AG04449 (cell line): Measurements from ENCODE around the gene ETV7.
A peak's percentile ranks its signal among the peaks of the same experiment; 100 is the strongest.

Source experiments
- CTCF ChIA-PET: fragments of 350-600 bp; formaldehyde crosslinking; extraction: SDS; loops from one replicate; lab custom pipeline; 2021; ENCODE audit warnings: antibody characterized with exemption; lab: Yijun Ruan, JAX
- POLR2A ChIA-PET: fragments of 400-600, 350-600 bp; formaldehyde crosslinking; extraction: SDS; loops from one replicate; lab custom pipeline; 2020; ENCODE audit warnings: antibody characterized with exemption, inconsistent platforms; lab: Yijun Ruan, JAX
- DNase-seq: peaks from one replicate; pipeline ENCODE4 v3.0.0-alpha.2; 2010; ENCODE audit warnings: low read depth, low spot score
- H3K4me3 ChIP-seq: 2 replicates; pipeline ENCODE4 v1.5.1; 2011; ENCODE audit warnings: low read depth, mild to moderate bottlenecking, control low read depth, low read length
- TF ChIP-seq, protein P1 (sequence below): IDR thresholded peaks from one replicate; pipeline ENCODE4 v1.5.1; 2011; ENCODE audit warnings: mild to moderate bottlenecking, moderate library complexity, low read length, control low read depth, inconsistent platforms; ENCODE audit not compliant: insufficient read depth; ENCODE audit errors: missing control alignments

The ETV7 gene

GRCh38 chr6:36350681-36351571 lies 36.5 kb downstream of the ETV7 start:
- ChIA-PET CTCF (interaction anchor here (8.2 to 18.5 kb wide), 3 partner anchors 10 to 49 kb away, joined by 102 to 332 read pairs (median 267); partner anchors contain the start of gene BNIP5), POLR2A (interaction anchor here (0.5 to 1.6 kb wide), 4 partner anchors 10 to 25 kb away, joined by 3 to 7 read pairs (median 4); no protein-coding TSS in a partner anchor)
- no peak overlapping the region for H3K4me3 ChIP-seq
- peak; percentile 74 for DNase-seq
- TF ChIP-seq, protein P1, sequence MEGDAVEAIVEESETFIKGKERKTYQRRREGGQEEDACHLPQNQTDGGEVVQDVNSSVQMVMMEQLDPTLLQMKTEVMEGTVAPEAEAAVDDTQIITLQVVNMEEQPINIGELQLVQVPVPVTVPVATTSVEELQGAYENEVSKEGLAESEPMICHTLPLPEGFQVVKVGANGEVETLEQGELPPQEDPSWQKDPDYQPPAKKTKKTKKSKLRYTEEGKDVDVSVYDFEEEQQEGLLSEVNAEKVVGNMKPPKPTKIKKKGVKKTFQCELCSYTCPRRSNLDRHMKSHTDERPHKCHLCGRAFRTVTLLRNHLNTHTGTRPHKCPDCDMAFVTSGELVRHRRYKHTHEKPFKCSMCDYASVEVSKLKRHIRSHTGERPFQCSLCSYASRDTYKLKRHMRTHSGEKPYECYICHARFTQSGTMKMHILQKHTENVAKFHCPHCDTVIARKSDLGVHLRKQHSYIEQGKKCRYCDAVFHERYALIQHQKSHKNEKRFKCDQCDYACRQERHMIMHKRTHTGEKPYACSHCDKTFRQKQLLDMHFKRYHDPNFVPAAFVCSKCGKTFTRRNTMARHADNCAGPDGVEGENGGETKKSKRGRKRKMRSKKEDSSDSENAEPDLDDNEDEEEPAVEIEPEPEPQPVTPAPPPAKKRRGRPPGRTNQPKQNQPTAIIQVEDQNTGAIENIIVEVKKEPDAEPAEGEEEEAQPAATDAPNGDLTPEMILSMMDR, result no peak

DNA sequence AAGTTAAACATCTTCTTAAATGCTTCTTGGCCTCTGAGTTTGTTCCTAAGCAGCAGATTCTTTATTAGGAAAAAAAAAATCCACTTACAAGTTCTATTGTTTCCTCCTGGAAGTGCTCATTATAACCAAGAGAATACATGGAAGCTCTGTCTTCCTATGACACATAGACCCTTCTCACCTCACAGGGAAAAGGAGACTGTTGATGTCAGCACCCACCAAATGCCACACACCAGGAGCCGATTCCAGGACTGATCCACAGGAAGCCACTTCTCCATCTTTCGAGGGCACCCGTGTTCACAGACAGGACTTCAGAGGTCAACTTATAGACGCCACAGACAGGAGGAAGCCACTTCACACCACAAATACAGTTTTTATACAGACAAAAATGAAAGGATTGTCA lies 37.4 kb downstream of the ETV7 start:
- POLR2A ChIA-PET, result interaction anchor here (0.5 to 1.6 kb wide), 3 partner anchors 9 to 21 kb away, joined by 3 to 7 read pairs (median 5); no protein-coding TSS in a partner anchor
- CTCF ChIA-PET, result interaction anchor here (8.2 to 18.5 kb wide), 3 partner anchors 10 to 48 kb away, joined by 102 to 332 read pairs (median 267); partner anchors contain the start of gene BNIP5

DNA sequence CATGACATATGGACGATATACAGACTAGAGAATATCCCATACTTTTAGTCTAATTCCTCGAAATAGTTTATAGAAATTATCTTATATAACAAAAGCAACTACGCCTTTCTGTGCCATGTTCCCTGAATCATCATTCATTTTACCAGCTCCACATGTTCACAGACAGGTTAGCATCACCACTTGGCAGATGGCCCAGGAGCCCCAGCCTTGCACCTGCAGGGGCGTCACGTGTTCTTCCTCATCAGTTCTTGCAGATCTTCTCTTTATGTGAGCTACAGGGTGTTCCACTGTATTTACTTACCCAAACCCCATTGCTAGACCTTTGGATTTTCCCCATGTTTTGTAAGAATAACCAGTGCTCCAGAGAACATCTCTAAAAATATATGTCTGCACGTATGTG lies 38.2 kb downstream of the ETV7 start:
- no peak overlapping the region for H3K4me3 ChIP-seq
- ChIA-PET POLR2A (no interaction called here), CTCF (interaction anchor here (1.1 to 18.5 kb wide), 5 partner anchors 10 to 46 kb away, joined by 4 to 267 read pairs (median 11); partner anchors contain the start of gene BNIP5)
- TF ChIP-seq, protein P1, result no peak
- DNase-seq, result no peak

More for the DNA sequence above, 37.4 kb downstream of the ETV7 start:
- DNase-seq, result no peak
- TF ChIP-seq, protein P1, result no peak
- H3K4me3 ChIP-seq, result no peak overlapping the region

DNA sequence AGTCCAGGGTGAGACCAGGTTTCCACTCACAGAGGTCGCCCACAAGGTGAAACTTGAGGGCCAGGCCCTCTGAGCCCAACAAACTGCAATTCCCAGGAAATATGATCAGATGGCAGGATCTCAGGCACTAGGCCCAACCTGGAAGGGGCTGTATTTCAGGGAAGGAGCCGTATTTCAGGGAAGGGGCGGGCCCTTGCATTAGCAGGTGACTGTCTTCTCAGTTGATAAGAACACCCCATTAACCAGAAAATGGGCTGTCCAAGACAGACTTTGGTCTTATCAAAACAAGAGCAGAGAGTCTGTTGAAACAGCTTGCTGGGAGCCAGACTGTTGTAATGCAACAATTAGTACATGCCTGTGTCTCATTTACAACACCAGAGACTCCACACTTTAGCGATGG lies 39.8 kb downstream of the ETV7 start:
- POLR2A ChIA-PET, result no interaction called here
- CTCF ChIA-PET, result interaction anchor here (0.6 to 18.5 kb wide), 5 partner anchors 8 to 47 kb away, joined by 4 to 267 read pairs (median 11); partner anchors contain the start of gene BNIP5

DNA sequence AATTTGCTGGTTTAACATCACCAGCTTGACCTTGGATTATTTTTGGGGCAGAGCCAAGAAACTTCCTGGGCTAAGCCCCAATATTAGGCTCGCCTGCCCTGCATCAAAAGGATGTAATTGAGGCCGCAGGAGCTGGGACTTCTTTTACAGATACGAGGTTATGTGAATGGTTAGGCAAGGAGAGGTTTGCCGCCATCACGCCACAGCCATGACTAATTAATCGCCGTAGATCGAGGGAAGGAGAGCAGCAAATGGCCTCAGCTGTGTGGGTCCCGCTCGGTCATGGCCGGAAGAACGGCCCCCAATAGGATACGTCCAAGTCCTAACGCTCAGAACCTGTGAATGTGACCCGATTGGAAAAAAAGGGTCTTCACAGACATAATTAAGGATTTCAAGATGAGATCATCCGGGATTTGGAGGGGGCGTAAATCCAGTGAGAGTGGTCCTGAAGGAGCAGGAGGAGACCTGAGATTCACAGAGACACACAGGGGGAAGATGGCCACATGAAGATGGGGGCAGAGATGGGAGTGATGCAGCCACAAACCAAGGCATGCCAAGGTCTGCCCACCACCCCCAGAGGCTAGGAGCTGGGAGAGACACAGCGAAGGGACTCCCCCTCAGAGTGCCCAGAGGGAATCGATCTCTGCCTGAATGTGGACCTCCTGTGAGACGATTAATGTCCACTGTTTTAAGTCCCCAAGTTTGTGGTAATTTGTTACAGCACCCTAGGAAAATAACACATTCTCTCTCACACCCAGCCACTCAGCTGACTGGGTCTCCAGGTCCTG lies 40.8 kb downstream of the ETV7 start:
- no peak for DNase-seq
- CTCF ChIA-PET, result interaction anchor here (1.2 to 18.5 kb wide), 4 partner anchors 7 to 44 kb away, joined by 3 to 267 read pairs (median 54); partner anchors contain the start of gene BNIP5
- no peak overlapping the region for H3K4me3 ChIP-seq
- POLR2A ChIA-PET, result no interaction called here
- TF ChIP-seq, protein P1, result no peak

More for the DNA sequence above, 39.8 kb downstream of the ETV7 start:
- no peak for DNase-seq
- TF ChIP-seq, protein P1, result no peak
- no peak overlapping the region for H3K4me3 ChIP-seq
